HL-60 (cell line): ENCODE data around the gene GPC5.

Experiments used
- POLR2AphosphoS5 ChIP-seq: IDR thresholded peaks from 2 replicates; pipeline ENCODE4 v1.6.1; 2012; ENCODE audit warnings: low read depth
- TF ChIP-seq, protein P1 (sequence below): IDR thresholded peaks from one replicate; pipeline ENCODE4 v1.5.1; 2011; ENCODE audit warnings: low read length, control low read depth, inconsistent platforms; ENCODE audit not compliant: insufficient read depth

DNA sequence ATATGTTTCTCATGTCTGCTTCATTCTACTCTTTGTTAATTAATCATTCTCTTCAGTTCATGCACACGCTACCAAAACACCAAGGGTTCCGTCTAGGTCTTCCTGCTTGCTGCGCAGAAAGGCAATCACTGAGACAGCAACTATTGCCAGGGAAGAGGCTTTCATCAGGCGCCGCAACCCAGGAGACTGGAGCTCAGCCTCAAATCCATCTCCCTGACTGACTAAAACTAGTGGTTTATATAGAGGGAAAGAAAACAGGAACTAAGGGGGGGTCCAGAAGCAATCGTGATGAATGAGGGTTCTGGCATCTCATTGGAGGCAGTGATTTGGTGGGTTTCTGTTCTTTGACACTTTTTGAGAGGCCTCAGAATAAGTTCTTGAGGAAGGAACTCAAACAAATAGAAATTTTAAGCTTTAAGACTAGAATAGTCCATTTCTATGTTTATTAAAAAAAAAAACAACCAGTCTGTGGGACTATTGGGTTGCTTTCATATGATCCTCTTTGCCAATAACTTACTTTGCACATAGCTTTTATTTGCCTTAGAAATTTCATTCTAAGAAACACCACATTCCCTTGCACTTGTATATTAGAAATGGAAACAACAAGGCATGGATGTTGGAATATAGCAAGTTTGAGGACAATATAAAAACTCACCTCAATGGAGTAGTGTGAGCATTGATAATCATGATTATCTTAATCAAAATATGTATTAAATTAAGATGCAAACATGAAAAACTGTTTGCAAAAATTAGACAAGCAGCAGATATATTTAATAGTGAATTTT lies 1137.0 kb downstream of the GPC5 start:
- TF ChIP-seq, protein P1, sequence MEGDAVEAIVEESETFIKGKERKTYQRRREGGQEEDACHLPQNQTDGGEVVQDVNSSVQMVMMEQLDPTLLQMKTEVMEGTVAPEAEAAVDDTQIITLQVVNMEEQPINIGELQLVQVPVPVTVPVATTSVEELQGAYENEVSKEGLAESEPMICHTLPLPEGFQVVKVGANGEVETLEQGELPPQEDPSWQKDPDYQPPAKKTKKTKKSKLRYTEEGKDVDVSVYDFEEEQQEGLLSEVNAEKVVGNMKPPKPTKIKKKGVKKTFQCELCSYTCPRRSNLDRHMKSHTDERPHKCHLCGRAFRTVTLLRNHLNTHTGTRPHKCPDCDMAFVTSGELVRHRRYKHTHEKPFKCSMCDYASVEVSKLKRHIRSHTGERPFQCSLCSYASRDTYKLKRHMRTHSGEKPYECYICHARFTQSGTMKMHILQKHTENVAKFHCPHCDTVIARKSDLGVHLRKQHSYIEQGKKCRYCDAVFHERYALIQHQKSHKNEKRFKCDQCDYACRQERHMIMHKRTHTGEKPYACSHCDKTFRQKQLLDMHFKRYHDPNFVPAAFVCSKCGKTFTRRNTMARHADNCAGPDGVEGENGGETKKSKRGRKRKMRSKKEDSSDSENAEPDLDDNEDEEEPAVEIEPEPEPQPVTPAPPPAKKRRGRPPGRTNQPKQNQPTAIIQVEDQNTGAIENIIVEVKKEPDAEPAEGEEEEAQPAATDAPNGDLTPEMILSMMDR: no peak
- TF ChIP-seq POLR2AphosphoS5: no peak
